GM12865 (cell line): ENCODE measurements around the gene BSPH1.

ENCODE experiments used
- DNase-seq: peaks from one replicate; pipeline ENCODE4 v3.0.0; 2010; ENCODE audit warnings: low read depth
- H3K4me3 ChIP-seq: 2 replicates; pipeline ENCODE4 v1.5.1; 2011; ENCODE audit warnings: mild to moderate bottlenecking, low read depth, low read length, control low read depth
- CTCF ChIP-seq: IDR thresholded peaks from 2 replicates; pipeline ENCODE4 v1.5.1; 2011; ENCODE audit warnings: low read length, control low read depth, low read depth, inconsistent platforms; ENCODE audit not compliant: insufficient read depth; ENCODE audit errors: missing control alignments

BSPH1 gene

DNA sequence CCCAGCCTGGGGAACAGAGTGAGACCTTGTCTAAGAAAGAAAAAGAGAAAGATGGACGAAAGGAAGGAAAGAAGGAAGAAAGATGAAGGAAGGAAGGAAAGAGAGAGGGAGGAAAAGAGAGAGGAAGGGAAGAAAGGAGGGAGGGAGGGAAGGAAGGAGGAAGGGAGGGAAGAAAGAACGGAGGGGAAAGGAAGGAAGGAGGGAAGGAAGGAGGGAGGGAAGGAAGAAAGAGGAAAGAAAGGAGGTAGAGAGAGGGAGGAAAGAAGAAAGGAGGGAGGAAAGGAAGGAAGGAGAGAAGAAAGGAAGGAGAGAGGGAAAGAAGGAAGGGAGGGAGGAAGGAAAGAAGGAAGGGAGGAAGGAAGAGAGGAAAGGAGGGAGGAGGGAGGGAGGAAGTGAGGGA is 31.0 kb upstream of the BSPH1 start:
- no peak for DNase-seq
- TF ChIP-seq CTCF, result no peak
- H3K4me3 ChIP-seq, result no peak overlapping the region

- TF ChIP-seq CTCF, result no peak
- DNase-seq, result no peak
Measured at GRCh38 chr19:48020686-48021085, 28.7 kb upstream of the BSPH1 start.

GRCh38 chr19:48010932-48011758 is 19.2 kb upstream of the BSPH1 start:
- H3K4me3 ChIP-seq, result no peak overlapping the region
- no peak for DNase-seq
- no peak for TF ChIP-seq CTCF

More at GRCh38 chr19:48020686-48021085, 28.7 kb upstream of the BSPH1 start:
- H3K4me3 ChIP-seq, result no peak overlapping the region

DNA sequence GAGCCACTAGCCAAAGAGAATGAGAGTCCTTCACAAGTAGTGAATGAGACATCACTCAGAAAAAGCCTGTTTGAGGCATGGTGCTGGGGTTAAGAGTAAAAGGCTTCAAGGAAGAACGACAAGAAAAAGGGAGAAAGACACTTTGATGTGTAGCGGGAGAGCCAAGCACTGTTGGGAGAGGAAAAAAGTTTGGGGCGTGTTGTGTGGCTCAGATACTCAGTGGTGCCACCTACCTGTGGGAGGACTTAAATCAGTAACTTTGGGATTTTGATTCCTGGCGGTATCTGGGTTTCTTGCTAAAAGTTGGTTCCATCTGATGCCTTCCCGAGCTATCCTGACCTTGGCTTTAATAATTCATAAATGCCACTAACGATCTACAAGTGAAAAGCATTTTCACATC is 14.8 kb upstream of the BSPH1 start:
- peak; percentile 23 for TF ChIP-seq CTCF
- no peak overlapping the region for H3K4me3 ChIP-seq
- DNase-seq, result peak; percentile 24

DNA sequence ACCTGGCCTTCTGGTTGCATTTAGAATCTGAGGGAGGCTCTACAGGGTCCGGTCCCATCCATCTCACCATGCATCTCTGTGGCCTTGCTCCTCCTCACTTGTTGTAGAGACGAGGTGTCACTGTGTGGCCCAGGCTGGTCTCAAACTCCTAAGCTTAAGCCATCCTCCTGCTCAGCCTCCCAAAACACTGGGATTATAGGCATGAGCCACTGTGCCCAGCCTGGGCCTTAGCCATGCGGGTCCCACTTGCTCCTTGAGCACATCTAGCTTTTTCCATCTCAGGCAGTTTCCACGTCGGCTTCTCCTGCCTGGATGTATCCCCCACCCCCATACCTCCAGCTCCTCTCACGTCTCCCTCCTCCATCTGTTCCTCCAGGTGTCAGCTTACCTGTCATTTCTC is 12.3 kb upstream of the BSPH1 start:
- TF ChIP-seq CTCF, result no peak

GRCh38 chr19:48000846-48001245 is 8.9 kb upstream of the BSPH1 start:
- DNase-seq, result no peak
- no peak for TF ChIP-seq CTCF
- H3K4me3 ChIP-seq, result no peak overlapping the region

More for the DNA sequence above, 12.3 kb upstream of the BSPH1 start:
- H3K4me3 ChIP-seq, result no peak overlapping the region
- no peak for DNase-seq

DNA sequence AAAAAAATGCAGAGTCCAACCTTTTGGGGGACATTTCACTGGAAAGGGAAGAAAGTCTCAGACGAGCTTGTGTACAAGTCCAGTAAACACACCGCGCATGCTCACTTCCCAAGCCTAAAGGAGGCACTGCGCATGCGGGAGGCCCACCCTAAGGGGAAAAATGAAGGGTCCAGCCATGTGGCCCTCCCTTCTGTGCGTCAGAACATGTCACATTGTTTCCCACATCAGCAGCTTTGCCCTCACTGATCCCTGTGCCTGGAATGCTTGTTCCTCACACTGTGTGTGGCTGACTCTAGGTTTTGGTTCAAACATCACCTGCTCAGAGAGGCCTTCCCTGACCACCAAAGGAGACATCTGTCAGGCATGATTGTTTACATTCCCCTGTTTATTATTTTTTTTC is 6.8 kb upstream of the BSPH1 start:
- H3K4me3 ChIP-seq, result no peak overlapping the region
- DNase-seq, result no peak
- TF ChIP-seq CTCF, result no peak
